Parathyroid adenoma (tissue), 2 donors: ENCODE measurements around the gene MRO.

ENCODE experiments used
- H2AFZ ChIP-seq: fragments of 300-600 bp; sonication (generic); one replicate; pipeline ENCODE4 v1.7.0; 2017; ENCODE audit warnings: antibody characterized with exemption, mild to moderate bottlenecking
- H3K27ac ChIP-seq: fragments of 300-600 bp; sonication (generic); one replicate; pipeline ENCODE4 v1.7.0; 2017
- H3K27me3 ChIP-seq: fragments of 300-600 bp; sonication (generic); one replicate; pipeline ENCODE4 v1.7.0; 2017; ENCODE audit warnings: low read length; ENCODE audit not compliant: control insufficient read depth, insufficient read depth
- H3K36me3 ChIP-seq: fragments of 300-600 bp; sonication (generic); one replicate; pipeline ENCODE4 v1.7.0; 2017; ENCODE audit warnings: low read length; ENCODE audit not compliant: control insufficient read depth, insufficient read depth
- H3K4me1 ChIP-seq: fragments of 300-600 bp; sonication (generic); one replicate; pipeline ENCODE4 v1.7.0; 2017; ENCODE audit warnings: control low read depth
- H3K4me2 ChIP-seq: fragments of 300-600 bp; sonication (generic); one replicate; pipeline ENCODE4 v1.7.0; 2017; ENCODE audit warnings: low read length
- H3K4me3 ChIP-seq: fragments of 300-600 bp; sonication (generic); one replicate; pipeline ENCODE4 v1.7.0; 2017; ENCODE audit warnings: low read depth, low read length
- H3K79me2 ChIP-seq: fragments of 300-600 bp; sonication (generic); one replicate; pipeline ENCODE4 v1.7.0; 2017; ENCODE audit warnings: control low read depth
- H3K9ac ChIP-seq: fragments of 300-600 bp; sonication (generic); one replicate; pipeline ENCODE4 v1.7.0; 2017; ENCODE audit warnings: mild to moderate bottlenecking
- H3K9me3 ChIP-seq: fragments of 300-600 bp; sonication (generic); one replicate; pipeline ENCODE4 v1.7.0; 2017; ENCODE audit warnings: low read length; ENCODE audit not compliant: control insufficient read depth
- TF ChIP-seq, protein P1 (sequence below): fragments of 300-600 bp; sonication (generic); IDR thresholded peaks from one replicate; pipeline ENCODE4 v1.7.0; 2017; ENCODE audit warnings: antibody characterized with exemption, mild to moderate bottlenecking
- donor health status: primary hyperparathyroidism.

MRO gene

DNA sequence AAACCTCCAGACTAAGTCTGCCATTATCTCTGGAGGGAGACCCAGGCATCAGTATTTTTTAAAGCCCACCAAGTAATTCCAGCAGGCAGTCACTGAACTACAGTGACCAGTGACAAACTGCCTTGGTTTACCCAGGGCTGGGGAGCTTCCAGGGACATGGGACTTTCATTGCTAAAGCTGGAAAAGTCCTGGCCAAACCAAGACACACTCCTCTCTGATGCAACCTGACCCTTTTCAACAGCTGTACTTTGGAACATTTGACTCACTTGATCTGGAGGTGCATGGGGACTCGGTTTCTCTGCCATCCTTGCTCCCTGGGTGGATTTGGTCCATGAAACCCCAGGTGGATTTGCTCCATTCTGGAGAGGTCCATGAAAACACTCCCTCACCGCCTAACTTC lies 7.0 kb downstream of the MRO start:
- no peaks in the 10 kb centered on the region for H3K36me3 ChIP-seq
- H3K4me3 ChIP-seq, result no peak overlapping the region
- no peaks in the 10 kb centered on the region for H3K9me3 ChIP-seq
- no peak overlapping the region for H3K9ac ChIP-seq
- no peak overlapping the region for H3K27ac ChIP-seq
- peaks cover 32% of the 10 kb centered on the region for H3K4me1 ChIP-seq
- H3K4me2 ChIP-seq, result no peak overlapping the region
- H2AFZ ChIP-seq, result no peak overlapping the region
- TF ChIP-seq, protein P1, sequence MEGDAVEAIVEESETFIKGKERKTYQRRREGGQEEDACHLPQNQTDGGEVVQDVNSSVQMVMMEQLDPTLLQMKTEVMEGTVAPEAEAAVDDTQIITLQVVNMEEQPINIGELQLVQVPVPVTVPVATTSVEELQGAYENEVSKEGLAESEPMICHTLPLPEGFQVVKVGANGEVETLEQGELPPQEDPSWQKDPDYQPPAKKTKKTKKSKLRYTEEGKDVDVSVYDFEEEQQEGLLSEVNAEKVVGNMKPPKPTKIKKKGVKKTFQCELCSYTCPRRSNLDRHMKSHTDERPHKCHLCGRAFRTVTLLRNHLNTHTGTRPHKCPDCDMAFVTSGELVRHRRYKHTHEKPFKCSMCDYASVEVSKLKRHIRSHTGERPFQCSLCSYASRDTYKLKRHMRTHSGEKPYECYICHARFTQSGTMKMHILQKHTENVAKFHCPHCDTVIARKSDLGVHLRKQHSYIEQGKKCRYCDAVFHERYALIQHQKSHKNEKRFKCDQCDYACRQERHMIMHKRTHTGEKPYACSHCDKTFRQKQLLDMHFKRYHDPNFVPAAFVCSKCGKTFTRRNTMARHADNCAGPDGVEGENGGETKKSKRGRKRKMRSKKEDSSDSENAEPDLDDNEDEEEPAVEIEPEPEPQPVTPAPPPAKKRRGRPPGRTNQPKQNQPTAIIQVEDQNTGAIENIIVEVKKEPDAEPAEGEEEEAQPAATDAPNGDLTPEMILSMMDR, result no peak
- no peaks in the 10 kb centered on the region for H3K79me2 ChIP-seq
- no peaks in the 10 kb centered on the region for H3K27me3 ChIP-seq

DNA sequence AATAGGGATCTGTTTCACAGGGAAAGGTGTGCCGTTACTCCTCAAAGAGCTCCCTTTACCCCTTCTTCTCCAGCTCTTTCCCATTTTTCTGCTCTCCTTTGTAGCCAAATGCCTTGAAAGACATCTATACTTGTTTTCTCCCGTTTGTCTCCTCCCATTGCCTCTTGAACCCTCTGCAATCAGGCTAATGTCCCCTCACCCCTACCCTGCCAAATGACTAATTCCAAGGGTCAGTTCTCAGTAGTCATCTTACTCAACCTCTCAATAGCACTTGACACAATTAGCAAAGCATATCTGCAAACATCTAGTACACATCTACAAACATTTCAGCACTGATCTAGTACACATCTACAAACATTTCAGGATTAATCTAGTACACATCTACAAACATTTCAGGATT lies 12.6 kb downstream of the MRO start:
- TF ChIP-seq, protein P1, result no peak
- Histone ChIP-seq H3K79me2 (no peaks in the 10 kb centered on the region), H3K4me3 (no peak overlapping the region), H3K9me3 (no peaks in the 10 kb centered on the region), H3K9ac (no peak overlapping the region), H3K36me3 (no peaks in the 10 kb centered on the region), H3K4me2 (no peak overlapping the region), H2AFZ (no peak overlapping the region), H3K27ac (peak overlapping the region; percentile 76), H3K4me1 (peaks cover 49% of the 10 kb centered on the region), H3K27me3 (no peaks in the 10 kb centered on the region)

DNA sequence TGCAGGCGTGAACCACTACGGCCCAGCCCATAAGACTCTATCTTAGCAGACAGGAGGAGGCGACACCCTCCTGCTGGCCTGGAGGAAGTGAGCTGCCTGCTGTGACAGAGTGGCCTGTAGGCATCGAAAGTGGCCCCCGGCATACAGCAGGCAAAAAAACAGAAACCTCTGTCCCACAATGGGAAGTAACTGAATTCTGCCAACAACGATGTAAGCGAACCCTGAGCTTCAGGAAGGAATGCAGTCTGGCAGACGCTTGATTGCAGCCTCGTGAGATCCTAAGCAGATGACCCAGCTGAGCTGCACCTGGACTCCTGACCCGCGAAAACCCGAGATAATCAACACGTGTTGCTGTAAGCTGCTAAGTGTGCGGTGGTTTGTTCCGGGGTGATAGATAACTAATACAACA lies 13.6 kb downstream of the MRO start:
- Histone ChIP-seq H3K79me2 (no peaks in the 10 kb centered on the region), H3K9me3 (no peaks in the 10 kb centered on the region), H3K4me3 (peak overlapping the region; percentile 27), H2AFZ (peak overlapping the region; percentile 29), H3K4me2 (no peak overlapping the region), H3K27ac (peak overlapping the region; percentile 76), H3K4me1 (peaks cover 57% of the 10 kb centered on the region), H3K36me3 (no peaks in the 10 kb centered on the region), H3K9ac (no peak overlapping the region), H3K27me3 (no peaks in the 10 kb centered on the region)
- TF ChIP-seq, protein P1, result peak; percentile 5

DNA sequence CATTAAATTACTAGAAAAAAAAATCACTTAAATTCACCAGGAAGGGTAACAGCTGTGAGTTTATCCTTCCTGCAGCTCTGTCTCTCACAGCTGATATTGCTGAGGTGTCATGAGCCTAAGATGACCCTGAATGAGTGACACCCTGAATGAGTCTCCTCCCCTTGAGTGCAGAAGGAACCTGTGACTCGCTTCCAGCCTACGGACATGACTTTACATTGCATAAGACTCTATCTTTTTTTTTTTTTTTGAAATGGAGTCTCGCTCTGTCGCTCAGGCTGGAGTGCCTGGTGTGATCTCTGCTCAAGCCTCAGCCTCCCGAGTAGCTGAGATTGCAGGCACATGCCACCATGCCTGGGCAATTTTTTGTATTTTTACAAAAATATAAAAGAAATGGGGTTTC lies 14.1 kb downstream of the MRO start:
- H3K4me3 ChIP-seq, result no peak overlapping the region
- no peaks in the 10 kb centered on the region for H3K27me3 ChIP-seq
- no peak overlapping the region for H3K9ac ChIP-seq
- no peak overlapping the region for H3K4me2 ChIP-seq
- no peaks in the 10 kb centered on the region for H3K36me3 ChIP-seq
- peak overlapping the region; percentile 29 for H2AFZ ChIP-seq
- no peaks in the 10 kb centered on the region for H3K79me2 ChIP-seq
- H3K4me1 ChIP-seq, result peaks cover 61% of the 10 kb centered on the region
- H3K27ac ChIP-seq, result peak overlapping the region; percentile 76
- no peaks in the 10 kb centered on the region for H3K9me3 ChIP-seq
- TF ChIP-seq, protein P1, result no peak

DNA sequence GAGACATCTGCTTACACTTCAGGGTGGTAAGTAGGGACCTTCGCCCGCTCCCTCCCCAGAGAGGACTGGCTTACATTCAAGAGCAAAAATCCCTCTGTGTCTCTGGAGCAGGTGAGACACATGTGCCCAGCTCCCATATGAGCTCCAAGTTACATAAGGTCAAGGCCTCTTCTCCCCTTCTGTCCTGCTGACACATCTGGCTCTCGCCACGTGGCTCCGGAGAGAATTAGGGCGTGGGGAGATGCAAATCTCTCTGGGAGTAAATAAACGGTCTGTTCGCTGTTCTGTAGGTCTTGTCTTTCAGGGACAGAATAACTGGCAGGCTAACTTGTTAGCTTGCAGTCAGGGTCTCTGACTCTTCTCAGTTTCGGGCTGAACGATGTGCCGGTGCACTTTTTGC lies 16.2 kb downstream of the MRO start:
- Histone ChIP-seq H3K4me2 (peak overlapping the region; percentile 39), H3K27ac (peak overlapping the region; percentile 9), H3K9me3 (no peaks in the 10 kb centered on the region), H2AFZ (peak overlapping the region; percentile 12), H3K79me2 (no peaks in the 10 kb centered on the region), H3K9ac (no peak overlapping the region), H3K4me1 (peaks cover 61% of the 10 kb centered on the region), H3K27me3 (no peaks in the 10 kb centered on the region), H3K4me3 (no peak overlapping the region), H3K36me3 (no peaks in the 10 kb centered on the region)
- TF ChIP-seq, protein P1, result no peak
